Osteoblast (primary cell): ENCODE measurements around the gene ALX4. TPM values are rescaled to one million over a fixed set of nuclear protein-coding genes. Genes with fewer than 3 reads are reported as not detected.

Source experiments
- DNase-seq: peaks from one replicate; pipeline ENCODE4 v3.0.0; 2011; ENCODE audit warnings: low spot score, mixed read lengths; ENCODE audit not compliant: insufficient read length; ENCODE audit errors: missing footprints
- H2AFZ ChIP-seq: 2 replicates; pipeline ENCODE4 v1.6.0; 2011; ENCODE audit warnings: mild to moderate bottlenecking, low read length
- H3K27ac ChIP-seq: 2 replicates; pipeline ENCODE4 v1.5.1; 2011; ENCODE audit warnings: mild to moderate bottlenecking, low read depth, low read length, moderate library complexity
- H3K27me3 ChIP-seq: 2 replicates; pipeline ENCODE4 v1.6.0; 2012; ENCODE audit warnings: mild to moderate bottlenecking, control low read depth, inconsistent platforms, low read length, moderate library complexity; ENCODE audit not compliant: insufficient read depth
- H3K36me3 ChIP-seq: 2 replicates; pipeline ENCODE4 v1.5.1; 2011; ENCODE audit warnings: mild to moderate bottlenecking, low read length, control low read depth, moderate library complexity; ENCODE audit not compliant: insufficient read depth
- H3K4me1 ChIP-seq: 2 replicates; pipeline ENCODE4 v1.5.1; 2011; ENCODE audit warnings: mild to moderate bottlenecking, low read length, control low read depth, moderate library complexity; ENCODE audit not compliant: insufficient read depth
- H3K4me2 ChIP-seq: 2 replicates; pipeline ENCODE4 v1.6.0; 2011; ENCODE audit warnings: mild to moderate bottlenecking, low read length; ENCODE audit not compliant: insufficient read depth
- H3K4me3 ChIP-seq: fragments of 200-600 bp; sonication (generic); 3 replicates; pipeline ENCODE4 v1.5.1; 2012; ENCODE audit warnings: mild to moderate bottlenecking, low read length, inconsistent platforms; ENCODE audit not compliant: insufficient read depth
- H3K79me2 ChIP-seq: 2 replicates; pipeline ENCODE4 v1.6.0; 2012; ENCODE audit warnings: mild to moderate bottlenecking, low read length, control low read depth, inconsistent platforms; ENCODE audit not compliant: insufficient read depth
- H3K9me3 ChIP-seq: 2 replicates; pipeline ENCODE4 v1.5.1; 2011; ENCODE audit warnings: low read depth, low read length, control low read depth
- H4K20me1 ChIP-seq: 2 replicates; pipeline ENCODE4 v1.6.0; 2012; ENCODE audit warnings: mild to moderate bottlenecking, low read length, control low read depth; ENCODE audit not compliant: insufficient read depth
- total RNA-seq: library from RNA; depleted of rRNA; stranded (reverse); fragments of >200 nt; gene quantifications from 2 replicates; pipeline ENCODE4 v1.2.3, GENCODE V29; 2012
- TF ChIP-seq, protein P1 (sequence below): IDR thresholded peaks from 2 replicates; pipeline ENCODE4 v1.5.1; 2011; ENCODE audit warnings: mild to moderate bottlenecking, low read depth, low read length, moderate library complexity; ENCODE audit errors: extremely low read depth

The ALX4 gene
- total RNA-seq, 1 donor = under 0.01 TPM

DNA sequence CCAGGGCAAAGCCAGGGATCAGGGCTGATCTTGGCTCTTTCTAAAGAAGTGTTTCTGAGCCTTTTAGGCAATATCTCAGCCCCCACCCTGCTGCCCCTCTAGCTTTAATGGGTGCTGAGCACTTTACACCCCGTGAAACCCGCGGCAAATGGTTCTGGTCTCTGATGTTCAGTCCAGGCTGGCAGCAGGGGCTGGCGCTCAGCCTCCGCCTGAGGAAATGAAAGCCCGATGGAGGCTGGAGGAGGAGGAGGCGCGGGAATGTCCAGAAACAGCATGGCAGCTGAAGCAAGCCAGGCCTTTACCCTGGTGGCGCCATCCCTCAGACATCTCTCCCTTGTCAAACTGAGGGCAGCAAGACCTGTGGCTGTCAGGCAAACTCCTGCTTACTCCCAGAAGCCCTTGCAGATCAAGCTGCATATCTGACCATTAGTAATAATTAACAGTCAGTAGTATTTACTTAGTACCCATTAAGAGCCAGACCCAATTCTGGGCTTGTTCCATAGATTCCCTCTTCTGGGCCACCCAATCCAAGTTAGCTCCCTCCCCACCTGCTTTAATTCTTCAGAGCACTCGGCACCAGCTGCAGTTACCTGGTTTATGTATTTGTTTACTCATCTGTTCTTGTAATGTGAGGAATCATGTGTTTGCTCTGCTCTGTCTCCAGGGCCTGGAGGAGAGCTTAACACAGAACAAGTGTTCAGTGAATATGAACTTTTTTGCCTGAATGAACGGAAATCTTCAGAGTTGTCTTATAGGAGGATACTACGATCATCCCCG is 15.0 kb upstream of the ALX4 start:
- Histone ChIP-seq H3K4me1 (no peaks in the 10 kb centered on the region), H3K27ac (no peak overlapping the region), H3K79me2 (no peaks in the 10 kb centered on the region), H2AFZ (no peak overlapping the region), H3K4me2 (no peak overlapping the region), H3K36me3 (no peaks in the 10 kb centered on the region), H4K20me1 (no peaks in the 10 kb centered on the region), H3K9me3 (no peaks in the 10 kb centered on the region), H3K27me3 (peaks cover 87% of the 10 kb centered on the region), H3K4me3 (no peak overlapping the region)
- no peak for DNase-seq
- TF ChIP-seq, protein P1, sequence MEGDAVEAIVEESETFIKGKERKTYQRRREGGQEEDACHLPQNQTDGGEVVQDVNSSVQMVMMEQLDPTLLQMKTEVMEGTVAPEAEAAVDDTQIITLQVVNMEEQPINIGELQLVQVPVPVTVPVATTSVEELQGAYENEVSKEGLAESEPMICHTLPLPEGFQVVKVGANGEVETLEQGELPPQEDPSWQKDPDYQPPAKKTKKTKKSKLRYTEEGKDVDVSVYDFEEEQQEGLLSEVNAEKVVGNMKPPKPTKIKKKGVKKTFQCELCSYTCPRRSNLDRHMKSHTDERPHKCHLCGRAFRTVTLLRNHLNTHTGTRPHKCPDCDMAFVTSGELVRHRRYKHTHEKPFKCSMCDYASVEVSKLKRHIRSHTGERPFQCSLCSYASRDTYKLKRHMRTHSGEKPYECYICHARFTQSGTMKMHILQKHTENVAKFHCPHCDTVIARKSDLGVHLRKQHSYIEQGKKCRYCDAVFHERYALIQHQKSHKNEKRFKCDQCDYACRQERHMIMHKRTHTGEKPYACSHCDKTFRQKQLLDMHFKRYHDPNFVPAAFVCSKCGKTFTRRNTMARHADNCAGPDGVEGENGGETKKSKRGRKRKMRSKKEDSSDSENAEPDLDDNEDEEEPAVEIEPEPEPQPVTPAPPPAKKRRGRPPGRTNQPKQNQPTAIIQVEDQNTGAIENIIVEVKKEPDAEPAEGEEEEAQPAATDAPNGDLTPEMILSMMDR = no peak

DNA sequence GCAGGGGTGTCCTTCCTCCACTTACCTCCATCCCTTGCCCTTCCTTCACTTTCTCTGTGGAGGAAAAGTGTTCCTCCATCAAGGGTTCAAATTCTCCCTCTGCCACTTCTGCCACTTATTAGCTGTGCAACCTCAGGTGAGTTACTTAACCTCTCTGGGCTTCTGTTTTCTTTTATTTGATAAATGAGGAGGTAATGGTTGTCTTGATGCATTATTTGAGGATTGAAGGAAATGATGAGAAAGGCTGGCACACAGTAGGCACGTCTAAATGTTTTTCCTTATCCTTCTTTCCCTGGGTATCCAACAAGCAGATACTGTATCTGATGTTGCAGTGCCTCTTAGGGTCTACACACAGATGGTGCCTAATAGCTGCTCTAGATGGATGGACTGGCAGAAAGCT is 14.3 kb upstream of the ALX4 start:
- H3K36me3 ChIP-seq = no peaks in the 10 kb centered on the region
- DNase-seq = no peak

DNA sequence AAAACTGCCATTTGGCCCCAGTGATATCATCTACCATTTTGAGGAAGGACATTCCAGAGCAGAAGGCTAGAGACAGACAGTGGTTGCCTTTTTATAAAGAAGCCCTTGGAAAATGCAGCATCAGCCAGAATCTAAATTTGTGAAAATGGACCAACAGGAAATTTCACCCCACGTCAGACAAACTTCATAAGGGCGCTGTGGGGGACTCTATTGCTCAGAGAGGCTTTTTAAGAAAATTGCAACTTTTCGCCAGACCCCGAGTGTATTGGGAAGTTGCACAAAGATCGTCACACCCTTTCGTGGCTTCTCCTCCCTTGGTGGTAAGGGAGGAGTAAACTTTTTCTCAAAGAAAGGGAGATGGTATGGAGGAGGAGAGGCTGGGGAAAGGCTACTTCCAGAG is 12.3 kb upstream of the ALX4 start:
- Histone ChIP-seq H3K27ac (no peak overlapping the region), H3K27me3 (peaks cover 93% of the 10 kb centered on the region), H3K4me3 (no peak overlapping the region)

More for the DNA sequence above, 14.3 kb upstream of the ALX4 start:
- Histone ChIP-seq H4K20me1 (no peaks in the 10 kb centered on the region), H2AFZ (no peak overlapping the region), H3K4me2 (no peak overlapping the region), H3K9me3 (no peaks in the 10 kb centered on the region), H3K4me3 (no peak overlapping the region), H3K4me1 (no peaks in the 10 kb centered on the region), H3K27ac (no peak overlapping the region), H3K27me3 (peaks cover 87% of the 10 kb centered on the region), H3K79me2 (no peaks in the 10 kb centered on the region)
- TF ChIP-seq, protein P1 = no peak

DNA sequence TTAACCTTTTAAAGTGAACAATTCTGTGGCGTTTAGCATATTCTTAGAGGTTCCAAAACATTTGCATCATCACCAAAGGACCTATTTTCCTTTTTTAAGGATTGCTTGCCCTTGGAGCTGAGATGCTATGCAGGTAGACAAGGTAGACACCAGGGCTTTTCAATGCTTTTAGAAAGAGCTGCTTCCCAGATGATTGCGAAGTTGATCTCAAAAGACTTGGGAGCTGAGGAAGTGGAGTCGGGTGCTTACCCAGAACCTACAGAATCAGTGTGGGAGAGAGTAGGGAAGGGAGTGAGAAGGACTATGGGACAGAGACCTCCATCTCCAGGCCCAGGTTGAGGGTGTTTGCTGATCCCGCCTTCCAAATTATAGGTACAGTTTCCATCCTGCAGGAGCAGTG is 11.1 kb upstream of the ALX4 start:
- Histone ChIP-seq H3K36me3 (no peaks in the 10 kb centered on the region), H3K27me3 (peaks cover 95% of the 10 kb centered on the region), H3K9me3 (no peaks in the 10 kb centered on the region), H4K20me1 (no peaks in the 10 kb centered on the region), H2AFZ (no peak overlapping the region), H3K4me2 (no peak overlapping the region), H3K4me3 (no peak overlapping the region), H3K4me1 (peaks cover 7% of the 10 kb centered on the region), H3K27ac (no peak overlapping the region), H3K79me2 (no peaks in the 10 kb centered on the region)
- DNase-seq = peak; percentile 65
- TF ChIP-seq, protein P1 = no peak

More for the DNA sequence above, 12.3 kb upstream of the ALX4 start:
- Histone ChIP-seq H4K20me1 (no peaks in the 10 kb centered on the region), H3K4me1 (no peaks in the 10 kb centered on the region), H2AFZ (no peak overlapping the region), H3K4me2 (no peak overlapping the region), H3K9me3 (no peaks in the 10 kb centered on the region), H3K36me3 (no peaks in the 10 kb centered on the region), H3K79me2 (no peaks in the 10 kb centered on the region)
- TF ChIP-seq, protein P1 = no peak
- DNase-seq = no peak
